ENCODE data around the gene ALLC. TPM values are rescaled to one million over a fixed set of nuclear protein-coding genes. Genes with fewer than 3 reads are reported as not detected.

The ALLC gene
- total and polyA plus RNA-seq, 2 experiments from 2014 or later: not detected

GRCh38 chr2:3742743-3743508, 84.9 kb downstream of the ALLC start:
- no peak overlapping the region for H3K9ac ChIP-seq
- no peaks in the 10 kb centered on the region for H3K9me3 ChIP-seq (ENCODE audit: low read depth)
- no peaks in the 10 kb centered on the region for H3K36me3 ChIP-seq (ENCODE audit: low read depth)
- H3F3A ChIP-seq (ENCODE audit: insufficient read depth): no peaks in the 10 kb centered on the region
- H3K4me3 ChIP-seq: no peak overlapping the region
- H3K79me2 ChIP-seq (ENCODE audit: insufficient read depth): no peaks in the 10 kb centered on the region
- no peak for DNase-seq
- WGBS, 2 experiments (ENCODE audit: low coverage in 1 of 2, low lambda C conversion rate in 2 of 2, missing lambda C conversion rate in 2 of 2): 35 to 37% methylated on average over 5 of the region's 5 CpGs
- in situ Hi-C loops (cut with MboI): no loop called here
- 0 out of 2 replicates have a peak, but pooled peaks cover 14% of the 10 kb centered on the region for H3K27me3 ChIP-seq (replicated peaks; ENCODE audit: insufficient read depth)
- TF ChIP-seq EZH2phosphoT487 (IDR thresholded peaks at IDR 0.05; ENCODE audit: insufficient read depth, low read depth): no peak
- no peak for TF ChIP-seq EZH2 (IDR thresholded peaks at IDR 0.05; ENCODE audit: insufficient read depth, poor library complexity, severe bottlenecking)
- no peak overlapping the region for H2AFZ ChIP-seq
- no peaks in the 10 kb centered on the region for H4K20me1 ChIP-seq (ENCODE audit: insufficient read depth)
- no peaks in the 10 kb centered on the region for H3K4me1 ChIP-seq (ENCODE audit: insufficient read depth)
- no peaks in the 10 kb centered on the region for H3K9me2 ChIP-seq (ENCODE audit: insufficient read depth)
- no peak overlapping the region for H3K27ac ChIP-seq
- no peak overlapping the region for H3K4me2 ChIP-seq (ENCODE audit: unreplicated experiment)

- H3K79me2 ChIP-seq (ENCODE audit: insufficient read depth): no peaks in the 10 kb centered on the region
- no peak overlapping the region for H3K27ac ChIP-seq
- DNase-seq: no peak
- H4K20me1 ChIP-seq (ENCODE audit: insufficient read depth): no peaks in the 10 kb centered on the region
- H2AFZ ChIP-seq: no peak overlapping the region
- TF ChIP-seq EZH2 (IDR thresholded peaks at IDR 0.05; ENCODE audit: insufficient read depth, poor library complexity, severe bottlenecking) (no peak), EZH2phosphoT487 (IDR thresholded peaks at IDR 0.05; ENCODE audit: insufficient read depth, low read depth) (no peak)
- in situ Hi-C loops (cut with MboI): no loop called here
- no peak overlapping the region for H3K4me3 ChIP-seq
- H3K9me2 ChIP-seq (ENCODE audit: insufficient read depth): no peaks in the 10 kb centered on the region
- no peaks in the 10 kb centered on the region for H3K4me1 ChIP-seq (ENCODE audit: insufficient read depth)
- peaks cover 12% of the 10 kb centered on the region; the same call in 1 of the 2 replicates for H3K27me3 ChIP-seq (replicated peaks; ENCODE audit: insufficient read depth)
- no peaks in the 10 kb centered on the region for H3F3A ChIP-seq (ENCODE audit: insufficient read depth)
- no peak overlapping the region for H3K9ac ChIP-seq
- no peaks in the 10 kb centered on the region for H3K9me3 ChIP-seq (ENCODE audit: low read depth)
- H3K36me3 ChIP-seq (ENCODE audit: low read depth): no peaks in the 10 kb centered on the region
- 58 to 63% methylated on average over 12 of the region's 12 CpGs for WGBS, 2 experiments (ENCODE audit: low coverage in 1 of 2, low lambda C conversion rate in 2 of 2, missing lambda C conversion rate in 2 of 2)
- H3K4me2 ChIP-seq (ENCODE audit: unreplicated experiment): no peak overlapping the region
Measured at GRCh38 chr2:3743951-3744555, 86.1 kb downstream of the ALLC start.

- H3K79me2 ChIP-seq (ENCODE audit: insufficient read depth): no peaks in the 10 kb centered on the region
- H3K4me1 ChIP-seq (ENCODE audit: insufficient read depth): no peaks in the 10 kb centered on the region
- H3K27ac ChIP-seq: no peak overlapping the region
- no peak overlapping the region for H2AFZ ChIP-seq
- TF ChIP-seq EZH2phosphoT487 (IDR thresholded peaks at IDR 0.05; ENCODE audit: insufficient read depth, low read depth): no peak
- TF ChIP-seq EZH2 (IDR thresholded peaks at IDR 0.05; ENCODE audit: insufficient read depth, poor library complexity, severe bottlenecking): no peak
- no peaks in the 10 kb centered on the region for H3K9me2 ChIP-seq (ENCODE audit: insufficient read depth)
- in situ Hi-C loops (cut with MboI): no loop called here
- H3F3A ChIP-seq (ENCODE audit: insufficient read depth): no peaks in the 10 kb centered on the region
- 41 to 44% methylated on average over 12 of the region's 12 CpGs for WGBS, 2 experiments (ENCODE audit: low coverage in 1 of 2, low lambda C conversion rate in 2 of 2, missing lambda C conversion rate in 2 of 2)
- H3K9ac ChIP-seq: no peak overlapping the region
- no peaks in the 10 kb centered on the region for H3K36me3 ChIP-seq (ENCODE audit: low read depth)
- DNase-seq: no peak
- H3K9me3 ChIP-seq (ENCODE audit: low read depth): no peaks in the 10 kb centered on the region
- H3K4me2 ChIP-seq (ENCODE audit: unreplicated experiment): no peak overlapping the region
- H3K4me3 ChIP-seq: no peak overlapping the region
- H4K20me1 ChIP-seq (ENCODE audit: insufficient read depth): no peaks in the 10 kb centered on the region
- H3K27me3 ChIP-seq (replicated peaks; ENCODE audit: insufficient read depth): peaks cover 4% of the 10 kb centered on the region; the same call in 1 of the 2 replicates
Measured at GRCh38 chr2:3745920-3746319, 87.9 kb downstream of the ALLC start.

GRCh38 chr2:3747032-3747654, 89.1 kb downstream of the ALLC start:
- DNase-seq: no peak
- H3K4me2 ChIP-seq (ENCODE audit: unreplicated experiment): no peak overlapping the region
- H3K36me3 ChIP-seq (ENCODE audit: low read depth): no peaks in the 10 kb centered on the region
- H2AFZ ChIP-seq: no peak overlapping the region
- peaks cover 9% of the 10 kb centered on the region for H3K27me3 ChIP-seq (replicated peaks; ENCODE audit: insufficient read depth)
- no peak overlapping the region for H3K4me3 ChIP-seq
- H3K9me2 ChIP-seq (ENCODE audit: insufficient read depth): no peaks in the 10 kb centered on the region
- H4K20me1 ChIP-seq (ENCODE audit: insufficient read depth): no peaks in the 10 kb centered on the region
- in situ Hi-C loops (cut with MboI): no loop called here
- no peak overlapping the region for H3K27ac ChIP-seq
- no peaks in the 10 kb centered on the region for H3K79me2 ChIP-seq (ENCODE audit: insufficient read depth)
- TF ChIP-seq EZH2phosphoT487 (IDR thresholded peaks at IDR 0.05; ENCODE audit: insufficient read depth, low read depth) (no peak), EZH2 (IDR thresholded peaks at IDR 0.05; ENCODE audit: insufficient read depth, poor library complexity, severe bottlenecking) (no peak)
- H3K9me3 ChIP-seq (ENCODE audit: low read depth): no peaks in the 10 kb centered on the region
- WGBS, 2 experiments (ENCODE audit: low coverage in 1 of 2, low lambda C conversion rate in 2 of 2, missing lambda C conversion rate in 2 of 2): 45 to 49% methylated on average over 20 of the region's 20 CpGs
- H3F3A ChIP-seq (ENCODE audit: insufficient read depth): no peaks in the 10 kb centered on the region
- H3K9ac ChIP-seq: no peak overlapping the region
- H3K4me1 ChIP-seq (ENCODE audit: insufficient read depth): no peaks in the 10 kb centered on the region
